Measurements from ENCODE around the gene MYL12A. TPM values are rescaled to one million over a fixed set of nuclear protein-coding genes. Genes with fewer than 3 reads are reported as not detected.
A peak's percentile ranks its signal among the peaks of the same experiment; 100 is the strongest.

Gene MYL12A
- total and polyA plus RNA-seq, 2 of the 13 experiments (the other 11 are each of a cell fraction or from before 2014, with no cell fraction given), result 261 to 277 TPM

DNA sequence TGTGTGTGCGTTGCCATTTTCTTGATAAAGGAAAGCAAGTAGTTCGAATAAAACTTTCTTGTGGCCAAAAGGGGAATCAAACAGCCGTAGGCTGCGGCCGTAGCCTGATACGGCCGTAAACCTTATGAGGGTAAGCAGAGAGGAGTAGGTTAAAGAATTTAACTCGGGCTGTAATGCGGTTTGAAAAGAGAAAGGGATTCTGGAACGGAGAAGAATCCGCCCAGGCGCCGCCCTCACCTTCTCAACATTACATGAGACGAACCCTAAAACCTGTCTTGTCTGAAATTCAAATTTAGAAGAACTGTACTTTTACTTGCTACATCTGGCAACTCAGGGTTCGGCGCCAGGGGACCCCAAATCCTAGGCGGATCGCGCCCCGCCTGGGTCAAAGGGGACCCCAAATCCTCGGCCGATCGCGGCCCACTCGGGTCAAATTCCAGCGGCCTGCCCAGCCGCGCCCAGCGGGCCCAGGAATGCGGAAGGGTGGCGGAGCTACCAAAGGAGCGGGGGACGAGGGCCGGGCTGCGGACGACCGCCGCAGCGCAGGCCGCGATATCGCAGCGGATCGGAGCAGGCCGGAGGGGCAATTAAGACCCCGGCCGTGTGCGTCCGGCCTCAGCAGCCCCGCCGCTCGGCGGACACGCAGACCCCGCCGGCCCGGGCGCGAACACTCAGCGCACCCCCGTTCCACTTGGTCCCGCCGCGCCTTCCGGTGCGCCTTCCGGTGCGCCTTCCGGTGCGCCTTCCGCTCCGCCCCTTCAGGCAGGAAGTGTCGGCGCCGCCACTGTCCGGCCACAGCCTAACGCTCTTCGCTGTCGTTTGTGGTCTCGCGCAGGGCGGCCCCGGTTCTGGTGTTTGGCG is 14.0 kb downstream of the MYL12A start, which contains the start of gene MYL12B (continued):
- TF ChIP-seq, protein P1, sequence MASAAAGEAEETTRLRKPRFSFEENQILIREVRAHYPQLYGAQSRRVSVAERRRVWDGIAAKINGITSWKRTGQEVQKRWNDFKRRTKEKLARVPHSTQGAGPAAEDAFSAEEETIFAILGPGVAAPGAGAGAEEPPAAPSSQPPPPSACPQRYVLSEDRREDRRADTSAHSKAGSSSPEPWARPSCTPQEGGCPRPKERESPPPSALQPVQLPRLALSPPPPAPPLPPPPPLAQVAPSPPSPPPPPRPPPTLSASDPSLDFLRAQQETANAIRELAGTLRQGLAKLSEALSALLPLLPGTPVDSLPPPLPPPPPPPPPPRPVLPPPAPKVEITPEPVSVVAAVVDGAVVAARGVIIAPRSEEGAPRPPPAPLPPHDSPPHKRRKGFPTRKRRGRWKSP (CRISPR knock-in tag; IDR thresholded peaks at IDR 0.05), result peak; percentile 79; the same call in 1 of the 2 replicates
- TF ChIP-seq ZNF496 (CRISPR knock-in tag; IDR thresholded peaks at IDR 0.05; ENCODE audit: insufficient replicate concordance) (no peak), ZNF44 (CRISPR knock-in tag; IDR thresholded peaks at IDR 0.05) (no peak), ZNF484 (CRISPR knock-in tag; IDR thresholded peaks at IDR 0.05; ENCODE audit: borderline replicate concordance, low read depth) (no peak), BORCS8-MEF2B (CRISPR knock-in tag; IDR thresholded peaks at IDR 0.05) (peak; percentile 57; the same call in 1 of the 2 replicates), GTF2F1 (IDR thresholded peaks at IDR 0.05; ENCODE audit: low read length) (no peak), MXD3 (CRISPR knock-in tag; IDR thresholded peaks at IDR 0.05) (peak; percentile 54), TEAD2 (CRISPR knock-in tag; IDR thresholded peaks at IDR 0.05) (peak; percentile 76), POLR2AphosphoS5 (IDR thresholded peaks at IDR 0.05; ENCODE audit: low read depth, low read length) (peak; percentile 72), ZNF567 (CRISPR knock-in tag; IDR thresholded peaks at IDR 0.05; ENCODE audit: borderline replicate concordance) (no peak), AHR (CRISPR knock-in tag; IDR thresholded peaks at IDR 0.05) (peak; percentile 53; the same call in 1 of the 2 replicates), ZNF569 (CRISPR knock-in tag; IDR thresholded peaks at IDR 0.05; ENCODE audit: borderline replicate concordance) (no peak), ZNF20 (CRISPR knock-in tag; IDR thresholded peaks at IDR 0.05) (no peak), MTF2 (CRISPR knock-in tag; IDR thresholded peaks at IDR 0.05; ENCODE audit: borderline replicate concordance) (0 out of 2 replicates have a peak, but pooled peaks have one; percentile 22), NFKB2 (CRISPR knock-in tag; IDR thresholded peaks at IDR 0.05; ENCODE audit: borderline replicate concordance) (peak; percentile 67), U2AF2 (IDR thresholded peaks at IDR 0.05; ENCODE audit: low read depth, low read length) (no peak), ZNF777 (CRISPR knock-in tag; IDR thresholded peaks at IDR 0.05) (0 out of 2 replicates have a peak, but pooled peaks have one; percentile 23), KAT2B (IDR thresholded peaks at IDR 0.05; ENCODE audit: borderline replicate concordance, low read depth, low read length) (no peak), KDM5B (CRISPR knock-in tag; IDR thresholded peaks at IDR 0.05; ENCODE audit: borderline replicate concordance) (peak; percentile 79), TCF12 (IDR thresholded peaks at IDR 0.05) (no peak), TCF12 (CRISPR knock-in tag; IDR thresholded peaks at IDR 0.05) (peak; percentile 80; the same call in 1 of the 2 replicates)
- TF ChIP-seq, protein P2, sequence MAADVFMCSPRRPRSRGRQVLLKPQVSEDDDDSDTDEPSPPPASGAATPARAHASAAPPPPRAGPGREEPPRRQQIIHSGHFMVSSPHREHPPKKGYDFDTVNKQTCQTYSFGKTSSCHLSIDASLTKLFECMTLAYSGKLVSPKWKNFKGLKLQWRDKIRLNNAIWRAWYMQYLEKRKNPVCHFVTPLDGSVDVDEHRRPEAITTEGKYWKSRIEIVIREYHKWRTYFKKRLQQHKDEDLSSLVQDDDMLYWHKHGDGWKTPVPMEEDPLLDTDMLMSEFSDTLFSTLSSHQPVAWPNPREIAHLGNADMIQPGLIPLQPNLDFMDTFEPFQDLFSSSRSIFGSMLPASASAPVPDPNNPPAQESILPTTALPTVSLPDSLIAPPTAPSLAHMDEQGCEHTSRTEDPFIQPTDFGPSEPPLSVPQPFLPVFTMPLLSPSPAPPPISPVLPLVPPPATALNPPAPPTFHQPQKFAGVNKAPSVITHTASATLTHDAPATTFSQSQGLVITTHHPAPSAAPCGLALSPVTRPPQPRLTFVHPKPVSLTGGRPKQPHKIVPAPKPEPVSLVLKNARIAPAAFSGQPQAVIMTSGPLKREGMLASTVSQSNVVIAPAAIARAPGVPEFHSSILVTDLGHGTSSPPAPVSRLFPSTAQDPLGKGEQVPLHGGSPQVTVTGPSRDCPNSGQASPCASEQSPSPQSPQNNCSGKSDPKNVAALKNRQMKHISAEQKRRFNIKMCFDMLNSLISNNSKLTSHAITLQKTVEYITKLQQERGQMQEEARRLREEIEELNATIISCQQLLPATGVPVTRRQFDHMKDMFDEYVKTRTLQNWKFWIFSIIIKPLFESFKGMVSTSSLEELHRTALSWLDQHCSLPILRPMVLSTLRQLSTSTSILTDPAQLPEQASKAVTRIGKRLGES (CRISPR knock-in tag; IDR thresholded peaks at IDR 0.05; ENCODE audit: borderline replicate concordance), result 0 out of 2 replicates have a peak, but pooled peaks have one; percentile 57
- TF ChIP-seq, protein P3, sequence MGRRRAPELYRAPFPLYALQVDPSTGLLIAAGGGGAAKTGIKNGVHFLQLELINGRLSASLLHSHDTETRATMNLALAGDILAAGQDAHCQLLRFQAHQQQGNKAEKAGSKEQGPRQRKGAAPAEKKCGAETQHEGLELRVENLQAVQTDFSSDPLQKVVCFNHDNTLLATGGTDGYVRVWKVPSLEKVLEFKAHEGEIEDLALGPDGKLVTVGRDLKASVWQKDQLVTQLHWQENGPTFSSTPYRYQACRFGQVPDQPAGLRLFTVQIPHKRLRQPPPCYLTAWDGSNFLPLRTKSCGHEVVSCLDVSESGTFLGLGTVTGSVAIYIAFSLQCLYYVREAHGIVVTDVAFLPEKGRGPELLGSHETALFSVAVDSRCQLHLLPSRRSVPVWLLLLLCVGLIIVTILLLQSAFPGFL (CRISPR knock-in tag; IDR thresholded peaks at IDR 0.05), result no peak
- TF ChIP-seq, protein P4, sequence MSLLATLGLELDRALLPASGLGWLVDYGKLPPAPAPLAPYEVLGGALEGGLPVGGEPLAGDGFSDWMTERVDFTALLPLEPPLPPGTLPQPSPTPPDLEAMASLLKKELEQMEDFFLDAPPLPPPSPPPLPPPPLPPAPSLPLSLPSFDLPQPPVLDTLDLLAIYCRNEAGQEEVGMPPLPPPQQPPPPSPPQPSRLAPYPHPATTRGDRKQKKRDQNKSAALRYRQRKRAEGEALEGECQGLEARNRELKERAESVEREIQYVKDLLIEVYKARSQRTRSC (CRISPR knock-in tag; IDR thresholded peaks at IDR 0.05; ENCODE audit: low read depth), result 0 out of 2 replicates have a peak, but pooled peaks have one; percentile 26
